SU-DHL-6 (cell line): ENCODE results near the gene CGREF1.

Experiments used
- EZH2phosphoT487 ChIP-seq: fragments of 200-600 bp; sonication (generic), shearing (Covaris generic); conservative IDR thresholded peaks from 2 replicates; pipeline ENCODE4 v1.6.1; 2018; ENCODE audit warnings: mild to moderate bottlenecking, antibody characterized with exemption, low read length, moderate library complexity, mixed read lengths
- TF ChIP-seq, protein P1 (sequence below): fragments of 200-600 bp; sonication (generic); IDR thresholded peaks from one replicate; pipeline ENCODE4 v1.5.1; 2017; ENCODE audit warnings: antibody characterized with exemption, mild to moderate bottlenecking, low read length, moderate library complexity; ENCODE audit not compliant: insufficient read depth, poor library complexity, severe bottlenecking

DNA sequence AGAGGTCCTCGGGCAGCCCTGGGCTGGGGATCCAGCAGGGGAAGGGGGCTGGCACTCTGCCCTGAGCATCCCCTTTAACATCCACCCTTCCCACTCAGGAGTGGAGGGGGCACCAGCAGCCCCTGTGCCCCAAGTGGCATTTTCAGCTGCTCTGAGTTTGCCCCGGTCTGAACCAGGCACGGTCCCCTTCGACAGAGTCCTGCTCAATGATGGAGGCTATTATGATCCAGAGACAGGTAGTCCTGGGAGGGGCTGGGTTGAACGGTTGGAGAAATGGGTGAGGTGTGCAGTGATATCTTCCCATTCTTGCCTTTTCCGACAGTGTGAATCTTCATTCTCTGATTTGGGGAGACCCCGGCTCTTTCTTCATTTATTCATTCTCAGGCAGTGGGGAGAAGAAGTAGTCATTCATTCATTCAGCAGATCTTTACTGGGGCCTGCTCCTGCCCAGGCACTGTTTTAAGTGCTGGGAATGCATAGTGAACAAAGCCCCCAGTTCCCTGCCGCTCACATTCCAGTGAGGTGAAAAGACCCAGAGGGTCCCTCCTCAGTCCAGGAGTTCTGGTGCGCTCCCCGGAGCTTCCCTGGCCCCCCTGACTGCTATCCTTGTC lies 33.8 kb downstream of the CGREF1 start:
- TF ChIP-seq, protein P1, sequence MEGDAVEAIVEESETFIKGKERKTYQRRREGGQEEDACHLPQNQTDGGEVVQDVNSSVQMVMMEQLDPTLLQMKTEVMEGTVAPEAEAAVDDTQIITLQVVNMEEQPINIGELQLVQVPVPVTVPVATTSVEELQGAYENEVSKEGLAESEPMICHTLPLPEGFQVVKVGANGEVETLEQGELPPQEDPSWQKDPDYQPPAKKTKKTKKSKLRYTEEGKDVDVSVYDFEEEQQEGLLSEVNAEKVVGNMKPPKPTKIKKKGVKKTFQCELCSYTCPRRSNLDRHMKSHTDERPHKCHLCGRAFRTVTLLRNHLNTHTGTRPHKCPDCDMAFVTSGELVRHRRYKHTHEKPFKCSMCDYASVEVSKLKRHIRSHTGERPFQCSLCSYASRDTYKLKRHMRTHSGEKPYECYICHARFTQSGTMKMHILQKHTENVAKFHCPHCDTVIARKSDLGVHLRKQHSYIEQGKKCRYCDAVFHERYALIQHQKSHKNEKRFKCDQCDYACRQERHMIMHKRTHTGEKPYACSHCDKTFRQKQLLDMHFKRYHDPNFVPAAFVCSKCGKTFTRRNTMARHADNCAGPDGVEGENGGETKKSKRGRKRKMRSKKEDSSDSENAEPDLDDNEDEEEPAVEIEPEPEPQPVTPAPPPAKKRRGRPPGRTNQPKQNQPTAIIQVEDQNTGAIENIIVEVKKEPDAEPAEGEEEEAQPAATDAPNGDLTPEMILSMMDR = no peak
- TF ChIP-seq EZH2phosphoT487 = no peak
